ENCODE measurements around the gene RNPS1. TPM values are rescaled to one million over a fixed set of nuclear protein-coding genes. Genes with fewer than 3 reads are reported as not detected.

Gene RNPS1
- total and polyA plus RNA-seq, 2 of the 4 experiments (the other 2 are of a cell fraction) = 57.5 to 192 TPM

GRCh38 chr16:2260250-2260649 is 7.7 kb downstream of the RNPS1 start:
- dilution Hi-C loops (cut with HindIII; ENCODE audit: low sequenced_read_pairs, unreplicated experiment) = no loop called here
- H2BK5ac ChIP-seq (ENCODE audit: low read depth, low read length, poor library complexity, severe bottlenecking) = no peak overlapping the region
- no peak overlapping the region for H4K8ac ChIP-seq (ENCODE audit: low read depth in 2 of 2, low read length in 2 of 2)
- ChIA-PET POLR2A (ENCODE audit: unreplicated experiment) (no interaction called here), CTCF (interaction anchor here (1.1 kb wide), 1 partner anchor 9 kb away, joined by 4 read pairs; the partner anchor contains the start of gene ECI1)
- H2AK9ac ChIP-seq (replicated peaks; ENCODE audit: low read depth, low read length, poor library complexity) = no peak overlapping the region
- peaks cover 24 to 54% of the 10 kb centered on the region in 2 experiments for H3K79me1 ChIP-seq (ENCODE audit: low read depth in 1 of 2, low read length in 2 of 2)
- H2AK5ac ChIP-seq (ENCODE audit: low read depth, low read length) = no peak overlapping the region
- H3K9ac ChIP-seq (ENCODE audit: low read depth, low read length) = no peak overlapping the region
- H2AFZ ChIP-seq (replicated peaks; ENCODE audit: low read length, poor library complexity) = no peak overlapping the region
- no peak for TF ChIP-seq POLR2A (IDR thresholded peaks at IDR 0.05; ENCODE audit: low read depth, low read length)
- TF ChIP-seq CEBPB (IDR thresholded peaks at IDR 0.05; ENCODE audit: low read depth, low read length) = no peak
- TF ChIP-seq MAFK (IDR thresholded peaks at IDR 0.05; ENCODE audit: low read depth, low read length) = no peak
- TF ChIP-seq BHLHE40 (IDR thresholded peaks at IDR 0.05; ENCODE audit: low read depth, low read length) = no peak
- TF ChIP-seq RCOR1 (IDR thresholded peaks at IDR 0.05; ENCODE audit: insufficient replicate concordance, low read length) = no peak
- TF ChIP-seq CHD1 (IDR thresholded peaks at IDR 0.05; ENCODE audit: low read depth, low read length) = no peak
- no peak for TF ChIP-seq NFE2L2 (IDR thresholded peaks at IDR 0.05; ENCODE audit: low read depth, low read length)
- no peak for TF ChIP-seq RAD21 (IDR thresholded peaks at IDR 0.05; ENCODE audit: low read length)
- no peak for TF ChIP-seq USF2 (IDR thresholded peaks at IDR 0.05; ENCODE audit: low read depth, low read length)
- TF ChIP-seq CTCF (conservative IDR thresholded peaks at IDR 0.05; ENCODE audit: low read depth, low read length) = no peak
- no peak for TF ChIP-seq FOS (IDR thresholded peaks at IDR 0.05; ENCODE audit: low read depth, low read length)
- H3K4me2 ChIP-seq (ENCODE audit: low read depth, low read length) = no peak overlapping the region
- no peak overlapping the region for H3K14ac ChIP-seq (replicated peaks; ENCODE audit: low read depth, low read length)
- peaks cover 60% of the 10 kb centered on the region for H3K36me3 ChIP-seq (ENCODE audit: control insufficient read depth, insufficient read depth, low read length)
- H3K4me3 ChIP-seq (ENCODE audit: insufficient read depth, low read depth, low read length) = no peak overlapping the region
- no TSS peak for BruUV-seq (replicated peaks)
- no peak overlapping the region for H4K5ac ChIP-seq (ENCODE audit: low read depth, low read length)
- H2BK120ac ChIP-seq (ENCODE audit: low read depth, low read length) = no peak overlapping the region
- no peak overlapping the region for H3K18ac ChIP-seq (ENCODE audit: low read depth, low read length)
- no peak overlapping the region for H3K4ac ChIP-seq (ENCODE audit: low read depth, low read length)
- no peak overlapping the region for H3K27ac ChIP-seq (ENCODE audit: insufficient read depth, low read length)
- H4K91ac ChIP-seq (ENCODE audit: insufficient read depth, low read depth, low read length) = no peak overlapping the region
- H3K27me3 ChIP-seq (ENCODE audit: control insufficient read depth, insufficient read depth, low read length) = no peaks in the 10 kb centered on the region
- no peak overlapping the region for H3K23ac ChIP-seq (ENCODE audit: low read depth, low read length)
- no CpG with 5 or more reads among the region's 8 CpGs for WGBS, 2 experiments (ENCODE audit: extremely low coverage in 2 of 2, insufficient read length in 1 of 2)
- DNase-seq (no peak), ATAC-seq (ENCODE audit: low read depth) (no peak)
- no peak overlapping the region for H3K56ac ChIP-seq (ENCODE audit: extremely low read depth, insufficient read depth, low read length)
- peaks cover 3% of the 10 kb centered on the region for H3K9me1 ChIP-seq (ENCODE audit: insufficient read depth, low read length)
- intact Hi-C loops (cut with micrococcal nuclease) = no loop called here
- H4K20me1 ChIP-seq (ENCODE audit: insufficient read depth, low read length) = peaks cover 47% of the 10 kb centered on the region
- no peak overlapping the region for H2BK15ac ChIP-seq (ENCODE audit: low read depth, low read length)
- in situ Hi-C loops (cut with MboI; ENCODE audit: low sequenced_read_pairs) = no loop called here
- no peaks in the 10 kb centered on the region for H3K9me3 ChIP-seq (ENCODE audit: control insufficient read depth, insufficient read depth, low read length)
- no peak overlapping the region for H2BK20ac ChIP-seq (ENCODE audit: low read depth, low read length)
- H3K4me1 ChIP-seq (ENCODE audit: control insufficient read depth, insufficient read depth, low read length) = no peaks in the 10 kb centered on the region

Data from IMR-90 (cell line).